PFSK-1 (cell line): ENCODE results near the gene MT1A.

Experiments
- FOXP2 ChIP-seq: optimal IDR thresholded peaks from 2 replicates; pipeline ENCODE3; 2011; ENCODE audit warnings: borderline replicate concordance, control low read depth, inconsistent platforms; ENCODE audit not compliant: insufficient read depth; ENCODE audit errors: extremely low read length, extremely low read depth
- POLR2AphosphoS5 ChIP-seq: IDR thresholded peaks from 2 replicates; pipeline ENCODE4 v1.6.1; 2012; ENCODE audit warnings: low read depth, mild to moderate bottlenecking, control low read depth, low read length, moderate library complexity
- SIN3A ChIP-seq: IDR thresholded peaks from 2 replicates; pipeline ENCODE4 v1.6.1; 2012; ENCODE audit warnings: mild to moderate bottlenecking, low read length, moderate library complexity, borderline replicate concordance; ENCODE audit not compliant: insufficient read depth
- TAF1 ChIP-seq: IDR thresholded peaks from 2 replicates; pipeline ENCODE4 v1.6.1; 2012; ENCODE audit warnings: low read length, control low read depth, borderline replicate concordance; ENCODE audit not compliant: insufficient read depth
- TF ChIP-seq, protein P1 (sequence below), 2 experiments: IDR thresholded peaks; 2 replicates each; pipeline versions ENCODE4 v1.6.1 to v1.8.0; 2011 to 2012; ENCODE audit warnings: low read depth in 2 of 2, low read length in 2 of 2, control low read depth in 1 of 2, inconsistent platforms in 1 of 2, mild to moderate bottlenecking in 1 of 2, moderate library complexity in 1 of 2; ENCODE audit not compliant: insufficient read depth in 1 of 2

MT1A gene

DNA sequence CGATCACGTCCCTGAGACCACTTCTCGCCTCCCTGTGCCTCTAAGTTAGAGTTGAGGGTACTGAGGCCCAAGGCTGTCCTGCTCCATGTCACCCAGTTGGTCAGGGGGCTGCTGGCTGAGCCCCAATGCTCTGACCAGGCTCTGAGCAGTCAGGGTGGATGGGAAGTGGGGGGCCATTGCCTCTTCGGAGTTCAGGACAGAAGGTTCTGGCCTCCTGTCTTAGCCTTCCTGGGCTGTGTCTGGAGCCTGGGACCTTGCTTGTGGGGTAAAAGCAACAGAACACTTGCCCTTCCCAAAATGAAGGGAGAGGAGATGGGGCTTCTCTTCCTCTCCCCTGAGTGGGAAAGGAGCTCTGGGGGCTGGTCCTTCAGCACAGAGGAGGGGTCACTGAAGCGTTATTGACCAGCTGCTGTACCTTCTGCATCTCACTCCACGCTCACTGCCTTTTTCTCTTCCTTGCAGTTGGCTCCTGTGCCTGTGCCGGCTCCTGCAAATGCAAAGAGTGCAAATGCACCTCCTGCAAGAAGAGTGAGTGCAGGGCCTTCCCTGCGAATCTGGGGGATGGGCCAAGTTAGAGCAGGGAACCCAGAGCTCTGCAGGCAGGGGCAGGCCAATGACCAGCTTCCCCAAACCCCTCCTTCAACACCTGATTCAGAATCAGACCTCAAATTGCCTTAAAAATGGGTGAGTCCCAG, 44.4 kb downstream of the MT1A start:
- no peak for TF ChIP-seq SIN3A
- no peak for TF ChIP-seq POLR2AphosphoS5
- TF ChIP-seq FOXP2 = no peak
- TF ChIP-seq TAF1 = no peak
- TF ChIP-seq, protein P1, sequence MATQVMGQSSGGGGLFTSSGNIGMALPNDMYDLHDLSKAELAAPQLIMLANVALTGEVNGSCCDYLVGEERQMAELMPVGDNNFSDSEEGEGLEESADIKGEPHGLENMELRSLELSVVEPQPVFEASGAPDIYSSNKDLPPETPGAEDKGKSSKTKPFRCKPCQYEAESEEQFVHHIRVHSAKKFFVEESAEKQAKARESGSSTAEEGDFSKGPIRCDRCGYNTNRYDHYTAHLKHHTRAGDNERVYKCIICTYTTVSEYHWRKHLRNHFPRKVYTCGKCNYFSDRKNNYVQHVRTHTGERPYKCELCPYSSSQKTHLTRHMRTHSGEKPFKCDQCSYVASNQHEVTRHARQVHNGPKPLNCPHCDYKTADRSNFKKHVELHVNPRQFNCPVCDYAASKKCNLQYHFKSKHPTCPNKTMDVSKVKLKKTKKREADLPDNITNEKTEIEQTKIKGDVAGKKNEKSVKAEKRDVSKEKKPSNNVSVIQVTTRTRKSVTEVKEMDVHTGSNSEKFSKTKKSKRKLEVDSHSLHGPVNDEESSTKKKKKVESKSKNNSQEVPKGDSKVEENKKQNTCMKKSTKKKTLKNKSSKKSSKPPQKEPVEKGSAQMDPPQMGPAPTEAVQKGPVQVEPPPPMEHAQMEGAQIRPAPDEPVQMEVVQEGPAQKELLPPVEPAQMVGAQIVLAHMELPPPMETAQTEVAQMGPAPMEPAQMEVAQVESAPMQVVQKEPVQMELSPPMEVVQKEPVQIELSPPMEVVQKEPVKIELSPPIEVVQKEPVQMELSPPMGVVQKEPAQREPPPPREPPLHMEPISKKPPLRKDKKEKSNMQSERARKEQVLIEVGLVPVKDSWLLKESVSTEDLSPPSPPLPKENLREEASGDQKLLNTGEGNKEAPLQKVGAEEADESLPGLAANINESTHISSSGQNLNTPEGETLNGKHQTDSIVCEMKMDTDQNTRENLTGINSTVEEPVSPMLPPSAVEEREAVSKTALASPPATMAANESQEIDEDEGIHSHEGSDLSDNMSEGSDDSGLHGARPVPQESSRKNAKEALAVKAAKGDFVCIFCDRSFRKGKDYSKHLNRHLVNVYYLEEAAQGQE (IDR thresholded peaks at IDR 0.05; ENCODE audit: insufficient read depth in 1 of 2, low read depth in 2 of 2, low read length in 2 of 2) = no peak

GRCh38 chr16:56683424-56684172, 45.1 kb downstream of the MT1A start:
- TF ChIP-seq, protein P1 (IDR thresholded peaks at IDR 0.05; ENCODE audit: insufficient read depth in 1 of 2, low read depth in 2 of 2, low read length in 2 of 2) = no peak
- TF ChIP-seq SIN3A = no peak
- no peak for TF ChIP-seq TAF1
- TF ChIP-seq POLR2AphosphoS5 = no peak

- TF ChIP-seq SIN3A = no peak
- TF ChIP-seq, protein P1 (IDR thresholded peaks at IDR 0.05; ENCODE audit: insufficient read depth in 1 of 2, low read depth in 2 of 2, low read length in 2 of 2) = no peak
- no peak for TF ChIP-seq FOXP2
- no peak for TF ChIP-seq POLR2AphosphoS5
Measured at GRCh38 chr16:56684256-56684925, 45.9 kb downstream of the MT1A start.

GRCh38 chr16:56684926-56685590, 46.6 kb downstream of the MT1A start:
- TF ChIP-seq SIN3A (no peak), FOXP2 (no peak), TAF1 (no peak), POLR2AphosphoS5 (no peak)
- TF ChIP-seq, protein P1 (IDR thresholded peaks at IDR 0.05; ENCODE audit: insufficient read depth in 1 of 2, low read depth in 2 of 2, low read length in 2 of 2) = no peak
